Adrenal gland (tissue), 5 donors: Measurements from ENCODE around the gene DNAJC5.

Source experiments
- POLR2A ChIP-seq, 2 donors: fragments of 450-650 bp; IDR thresholded peaks; one replicate each; pipeline ENCODE4 v1.6.1; 2017; ENCODE audit warnings: antibody characterized with exemption in 2 of 2, mild to moderate bottlenecking in 2 of 2, moderate library complexity in 1 of 2
- TF ChIP-seq, protein P1 (sequence below), 6 experiments: fragments of 450-650 bp in 4 of 6; fragments of 200-600 bp in 2 of 6; sonication (generic) in 1 of 6; IDR thresholded peaks; 1 replicate in 5 of 6; 2 replicates in 1 of 6; pipeline versions ENCODE4 v1.5.1 to v1.8.0; 2016 to 2021; ENCODE audit warnings: antibody characterized with exemption in 6 of 6, mild to moderate bottlenecking in 2 of 6, moderate library complexity in 1 of 6
- donor health status: DM: no; HTN: no; CAD: no.

GRCh38 chr20:63911176-63911575, 16.2 kb downstream of the DNAJC5 start:
- TF ChIP-seq, protein P1, sequence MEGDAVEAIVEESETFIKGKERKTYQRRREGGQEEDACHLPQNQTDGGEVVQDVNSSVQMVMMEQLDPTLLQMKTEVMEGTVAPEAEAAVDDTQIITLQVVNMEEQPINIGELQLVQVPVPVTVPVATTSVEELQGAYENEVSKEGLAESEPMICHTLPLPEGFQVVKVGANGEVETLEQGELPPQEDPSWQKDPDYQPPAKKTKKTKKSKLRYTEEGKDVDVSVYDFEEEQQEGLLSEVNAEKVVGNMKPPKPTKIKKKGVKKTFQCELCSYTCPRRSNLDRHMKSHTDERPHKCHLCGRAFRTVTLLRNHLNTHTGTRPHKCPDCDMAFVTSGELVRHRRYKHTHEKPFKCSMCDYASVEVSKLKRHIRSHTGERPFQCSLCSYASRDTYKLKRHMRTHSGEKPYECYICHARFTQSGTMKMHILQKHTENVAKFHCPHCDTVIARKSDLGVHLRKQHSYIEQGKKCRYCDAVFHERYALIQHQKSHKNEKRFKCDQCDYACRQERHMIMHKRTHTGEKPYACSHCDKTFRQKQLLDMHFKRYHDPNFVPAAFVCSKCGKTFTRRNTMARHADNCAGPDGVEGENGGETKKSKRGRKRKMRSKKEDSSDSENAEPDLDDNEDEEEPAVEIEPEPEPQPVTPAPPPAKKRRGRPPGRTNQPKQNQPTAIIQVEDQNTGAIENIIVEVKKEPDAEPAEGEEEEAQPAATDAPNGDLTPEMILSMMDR (IDR thresholded peaks at IDR 0.05), result no peak
- no peak for TF ChIP-seq POLR2A (IDR thresholded peaks at IDR 0.05)
